NT2/D1 (cell line): ENCODE data around the gene ZCCHC14.

Experiments used
- SUZ12 ChIP-seq: IDR thresholded peaks from 2 replicates; pipeline ENCODE4 v1.6.1; 2011; ENCODE audit not compliant: insufficient read length, insufficient read depth; ENCODE audit errors: extremely low read depth
- YY1 ChIP-seq: IDR thresholded peaks from 2 replicates; pipeline ENCODE4 v1.6.1; 2011; ENCODE audit not compliant: insufficient read length, insufficient read depth

GRCh38 chr16:87528690-87529579 is 36.1 kb upstream of the ZCCHC14 start:
- TF ChIP-seq YY1 (no peak), SUZ12 (no peak)
